ENCODE results near the gene TMEM258.

Gene TMEM258

GRCh38 chr11:61793083-61793828, 857 bp upstream of the TMEM258 start:
- peak overlapping the region; percentile 100 for H3K56ac ChIP-seq (ENCODE audit: low read length)
- H3K4ac ChIP-seq (ENCODE audit: low read depth, low read length), result peak overlapping the region; percentile 72
- peak overlapping the region; percentile 96 for H3K9ac ChIP-seq (ENCODE audit: low read length)
- H3K36me3 ChIP-seq (ENCODE audit: control insufficient read depth, insufficient read depth, low read length), result peaks cover 3% of the 10 kb centered on the region
- no peak overlapping the region for H4K5ac ChIP-seq (ENCODE audit: low read length)
- H3K18ac ChIP-seq (ENCODE audit: low read length), result peak overlapping the region; percentile 54
- WGBS (ENCODE audit: extremely low coverage, insufficient coverage, low lambda C conversion rate), result no CpG with 5 or more reads among the region's 29 CpGs
- H2BK120ac ChIP-seq (ENCODE audit: low read depth, low read length), result no peak overlapping the region
- H3K23ac ChIP-seq (ENCODE audit: low read length), result no peak overlapping the region
- no peaks in the 10 kb centered on the region for H3K4me1 ChIP-seq (ENCODE audit: control insufficient read depth, low read depth, low read length)
- no peak overlapping the region for H4K8ac ChIP-seq (ENCODE audit: low read depth, low read length)
- H3K27ac ChIP-seq (ENCODE audit: low read depth, low read length), result peak overlapping the region; percentile 21
- H3K79me1 ChIP-seq (ENCODE audit: low read length), result peaks cover 19% of the 10 kb centered on the region
- H3K4me3 ChIP-seq (ENCODE audit: low read length), result peak overlapping the region; percentile 93
- peak overlapping the region; percentile 88 for H3K4me2 ChIP-seq (ENCODE audit: low read length)
- H2BK15ac ChIP-seq (replicated peaks; ENCODE audit: low read depth), result no peak overlapping the region
- no peak for DNase-seq
- no peak overlapping the region for H2BK5ac ChIP-seq (ENCODE audit: low read length)
- H2AK5ac ChIP-seq (ENCODE audit: low read length), result peak overlapping the region; percentile 43
- H3K79me2 ChIP-seq (ENCODE audit: control insufficient read depth, insufficient read depth, low read length), result peaks cover 44% of the 10 kb centered on the region
- H3K27me3 ChIP-seq (ENCODE audit: insufficient read depth, low read length, poor library complexity), result no peaks in the 10 kb centered on the region

GRCh38 chr11:61791737-61792309, 576 bp downstream of the TMEM258 start:
- H3K56ac ChIP-seq (ENCODE audit: low read length), result peak overlapping the region; percentile 100
- H2BK15ac ChIP-seq (replicated peaks; ENCODE audit: low read depth), result no peak overlapping the region
- no CpG with 5 or more reads among the region's 14 CpGs for WGBS (ENCODE audit: extremely low coverage, insufficient coverage, low lambda C conversion rate)
- H2BK120ac ChIP-seq (ENCODE audit: low read depth, low read length), result no peak overlapping the region
- H3K9ac ChIP-seq (ENCODE audit: low read length), result peak overlapping the region; percentile 96
- peak overlapping the region; percentile 93 for H3K4me3 ChIP-seq (ENCODE audit: low read length)
- H3K23ac ChIP-seq (ENCODE audit: low read length), result no peak overlapping the region
- peaks cover 6% of the 10 kb centered on the region for H3K36me3 ChIP-seq (ENCODE audit: control insufficient read depth, insufficient read depth, low read length)
- no peak overlapping the region for H2BK5ac ChIP-seq (ENCODE audit: low read length)
- H3K27ac ChIP-seq (ENCODE audit: low read depth, low read length), result peak overlapping the region; percentile 87
- H3K79me1 ChIP-seq (ENCODE audit: low read length), result peaks cover 17% of the 10 kb centered on the region
- H3K79me2 ChIP-seq (ENCODE audit: control insufficient read depth, insufficient read depth, low read length), result peaks cover 44% of the 10 kb centered on the region
- H3K4ac ChIP-seq (ENCODE audit: low read depth, low read length), result peak overlapping the region; percentile 94
- no peaks in the 10 kb centered on the region for H3K27me3 ChIP-seq (ENCODE audit: insufficient read depth, low read length, poor library complexity)
- H3K18ac ChIP-seq (ENCODE audit: low read length), result peak overlapping the region; percentile 44
- peak; percentile 79 for DNase-seq
- no peak overlapping the region for H4K5ac ChIP-seq (ENCODE audit: low read length)
- H2AK5ac ChIP-seq (ENCODE audit: low read length), result no peak overlapping the region
- no peaks in the 10 kb centered on the region for H3K4me1 ChIP-seq (ENCODE audit: control insufficient read depth, low read depth, low read length)
- peak overlapping the region; percentile 47 for H3K4me2 ChIP-seq (ENCODE audit: low read length)
- H4K8ac ChIP-seq (ENCODE audit: low read depth, low read length), result no peak overlapping the region

- Histone ChIP-seq H3K23ac (ENCODE audit: low read length) (no peak overlapping the region), H3K56ac (ENCODE audit: low read length) (no peak overlapping the region), H3K27ac (ENCODE audit: low read depth, low read length) (no peak overlapping the region), H4K8ac (ENCODE audit: low read depth, low read length) (no peak overlapping the region), H4K5ac (ENCODE audit: low read length) (no peak overlapping the region), H2AK5ac (ENCODE audit: low read length) (no peak overlapping the region), H3K18ac (ENCODE audit: low read length) (no peak overlapping the region), H2BK120ac (ENCODE audit: low read depth, low read length) (no peak overlapping the region), H3K79me2 (ENCODE audit: control insufficient read depth, insufficient read depth, low read length) (peaks cover 14% of the 10 kb centered on the region), H3K79me1 (ENCODE audit: low read length) (peaks cover 8% of the 10 kb centered on the region), H2BK15ac (replicated peaks; ENCODE audit: low read depth) (no peak overlapping the region), H3K4me3 (ENCODE audit: low read length) (no peak overlapping the region), H2BK5ac (ENCODE audit: low read length) (no peak overlapping the region), H3K9ac (ENCODE audit: low read length) (no peak overlapping the region), H3K36me3 (ENCODE audit: control insufficient read depth, insufficient read depth, low read length) (peaks cover 8% of the 10 kb centered on the region), H3K27me3 (ENCODE audit: insufficient read depth, low read length, poor library complexity) (no peaks in the 10 kb centered on the region), H3K4me1 (ENCODE audit: control insufficient read depth, low read depth, low read length) (no peaks in the 10 kb centered on the region), H3K4me2 (ENCODE audit: low read length) (no peak overlapping the region), H3K4ac (ENCODE audit: low read depth, low read length) (no peak overlapping the region)
- DNase-seq, result peak; percentile 87
- no CpG with 5 or more reads among the region's 9 CpGs for WGBS (ENCODE audit: extremely low coverage, insufficient coverage, low lambda C conversion rate)
These were observed 4.4 kb downstream of the TMEM258 start for GRCh38 chr11:61787928-61788491.

GRCh38 chr11:61785837-61786402, 6.5 kb downstream of the TMEM258 start:
- Histone ChIP-seq H3K4me2 (ENCODE audit: low read length) (no peak overlapping the region), H4K8ac (ENCODE audit: low read depth, low read length) (no peak overlapping the region), H3K79me1 (ENCODE audit: low read length) (peaks cover 8% of the 10 kb centered on the region), H3K4me3 (ENCODE audit: low read length) (no peak overlapping the region), H3K36me3 (ENCODE audit: control insufficient read depth, insufficient read depth, low read length) (peaks cover 8% of the 10 kb centered on the region), H2BK15ac (replicated peaks; ENCODE audit: low read depth) (no peak overlapping the region), H3K27ac (ENCODE audit: low read depth, low read length) (no peak overlapping the region), H3K56ac (ENCODE audit: low read length) (no peak overlapping the region), H2BK5ac (ENCODE audit: low read length) (no peak overlapping the region), H3K27me3 (ENCODE audit: insufficient read depth, low read length, poor library complexity) (no peaks in the 10 kb centered on the region), H3K9ac (ENCODE audit: low read length) (no peak overlapping the region), H4K5ac (ENCODE audit: low read length) (no peak overlapping the region), H3K23ac (ENCODE audit: low read length) (no peak overlapping the region), H3K4ac (ENCODE audit: low read depth, low read length) (no peak overlapping the region), H2BK120ac (ENCODE audit: low read depth, low read length) (no peak overlapping the region), H3K79me2 (ENCODE audit: control insufficient read depth, insufficient read depth, low read length) (no peaks in the 10 kb centered on the region), H3K18ac (ENCODE audit: low read length) (no peak overlapping the region), H2AK5ac (ENCODE audit: low read length) (no peak overlapping the region), H3K4me1 (ENCODE audit: control insufficient read depth, low read depth, low read length) (no peaks in the 10 kb centered on the region)
- no CpG with 5 or more reads among the region's 11 CpGs for whole genome bisulfite sequencing (ENCODE audit: extremely low coverage, insufficient coverage, low lambda C conversion rate)
- no peak for DNase-seq

- Histone ChIP-seq H3K4me2 (ENCODE audit: low read length) (no peak overlapping the region), H2AK5ac (ENCODE audit: low read length) (no peak overlapping the region), H4K8ac (ENCODE audit: low read depth, low read length) (no peak overlapping the region), H3K79me2 (ENCODE audit: control insufficient read depth, insufficient read depth, low read length) (no peaks in the 10 kb centered on the region), H3K4ac (ENCODE audit: low read depth, low read length) (no peak overlapping the region), H4K5ac (ENCODE audit: low read length) (no peak overlapping the region), H3K4me1 (ENCODE audit: control insufficient read depth, low read depth, low read length) (no peaks in the 10 kb centered on the region), H2BK120ac (ENCODE audit: low read depth, low read length) (no peak overlapping the region), H3K36me3 (ENCODE audit: control insufficient read depth, insufficient read depth, low read length) (peaks cover 8% of the 10 kb centered on the region), H3K9ac (ENCODE audit: low read length) (no peak overlapping the region), H2BK15ac (replicated peaks; ENCODE audit: low read depth) (no peak overlapping the region), H3K79me1 (ENCODE audit: low read length) (no peaks in the 10 kb centered on the region), H2BK5ac (ENCODE audit: low read length) (no peak overlapping the region), H3K56ac (ENCODE audit: low read length) (no peak overlapping the region), H3K18ac (ENCODE audit: low read length) (no peak overlapping the region), H3K4me3 (ENCODE audit: low read length) (no peak overlapping the region), H3K27ac (ENCODE audit: low read depth, low read length) (no peak overlapping the region), H3K27me3 (ENCODE audit: insufficient read depth, low read length, poor library complexity) (no peaks in the 10 kb centered on the region), H3K23ac (ENCODE audit: low read length) (no peak overlapping the region)
- DNase-seq, result no peak
- WGBS (ENCODE audit: extremely low coverage, insufficient coverage, low lambda C conversion rate), result no CpG with 5 or more reads among the region's 7 CpGs
These were observed 7.9 kb downstream of the TMEM258 start for GRCh38 chr11:61784506-61784805.
